Chondrocyte (in vitro differentiated cells): ENCODE measurements around the gene CPVL. TPM values are rescaled to one million over a fixed set of nuclear protein-coding genes. Genes with fewer than 3 reads are reported as not detected.

ENCODE experiments used
- DNase-seq: peaks from one replicate; pipeline ENCODE4 v3.0.0; 2021; ENCODE audit warnings: mixed read lengths, low spot score
- H3K27ac Mint-ChIP-seq: one replicate; pipeline ENCODE4 v1.8.0; 2021; ENCODE audit warnings: mild to moderate bottlenecking, moderate library complexity, mixed read lengths; ENCODE audit not compliant: unreplicated experiment
- H3K27me3 Mint-ChIP-seq: 2 replicates; pipeline ENCODE4 v1.8.0; 2021; ENCODE audit warnings: low read depth, mixed read lengths
- H3K36me3 Mint-ChIP-seq: 2 replicates; pipeline ENCODE4 v1.8.0; 2021; ENCODE audit warnings: low read depth, mixed read lengths
- H3K4me1 Mint-ChIP-seq: 2 replicates; pipeline ENCODE4 v1.8.0; 2021; ENCODE audit warnings: low read depth, mild to moderate bottlenecking, mixed read lengths
- H3K4me3 Mint-ChIP-seq: one replicate; pipeline ENCODE4 v1.8.0; 2021; ENCODE audit warnings: mild to moderate bottlenecking, moderate library complexity, mixed read lengths; ENCODE audit not compliant: unreplicated experiment
- H3K9me3 Mint-ChIP-seq: 2 replicates; pipeline ENCODE4 v1.8.0; 2021; ENCODE audit warnings: low read depth, mixed read lengths
- CTCF ChIP-seq: fragments of 200-600 bp; sonication (generic); IDR thresholded peaks from 2 replicates; pipeline ENCODE4 v1.5.0; 2021; ENCODE audit warnings: antibody characterized with exemption, mild to moderate bottlenecking, moderate library complexity
- total RNA-seq: library from RNA; stranded (reverse); gene quantifications from 3 replicates; pipeline ENCODE4 v1.2.1, GENCODE V29; 2021

CPVL gene
- total RNA-seq, 1 donor from 2014 or later: 4.9 TPM

GRCh38 chr7:29167721-29168120, 21.4 kb upstream of the CPVL start:
- no peak overlapping the region for H3K4me3 Mint-ChIP-seq
- H3K27me3 Mint-ChIP-seq: peaks cover 2% of the 10 kb centered on the region

GRCh38 chr7:29163854-29164253, 17.5 kb upstream of the CPVL start:
- peaks cover 2% of the 10 kb centered on the region for H3K27me3 Mint-ChIP-seq
- no peaks in the 10 kb centered on the region for H3K36me3 Mint-ChIP-seq
- no peaks in the 10 kb centered on the region for H3K4me1 Mint-ChIP-seq
- H3K9me3 Mint-ChIP-seq: peaks cover 6% of the 10 kb centered on the region
- H3K27ac Mint-ChIP-seq: no peak overlapping the region
- no peak for DNase-seq
- no peak for TF ChIP-seq CTCF
- H3K4me3 Mint-ChIP-seq: no peak overlapping the region

More at GRCh38 chr7:29167721-29168120, 21.4 kb upstream of the CPVL start:
- Mint-ChIP-seq H3K4me1 (no peaks in the 10 kb centered on the region), H3K36me3 (no peaks in the 10 kb centered on the region), H3K27ac (no peak overlapping the region), H3K9me3 (peaks cover 4% of the 10 kb centered on the region)
- no peak for DNase-seq
- no peak for TF ChIP-seq CTCF

GRCh38 chr7:29162577-29162976, 16.2 kb upstream of the CPVL start:
- Mint-ChIP-seq H3K9me3 (peaks cover 6% of the 10 kb centered on the region), H3K36me3 (no peaks in the 10 kb centered on the region), H3K4me3 (no peak overlapping the region), H3K27ac (no peak overlapping the region), H3K4me1 (no peaks in the 10 kb centered on the region), H3K27me3 (peaks cover 2% of the 10 kb centered on the region)
- no peak for DNase-seq
- no peak for TF ChIP-seq CTCF

- peaks cover 6% of the 10 kb centered on the region for H3K9me3 Mint-ChIP-seq
- no peaks in the 10 kb centered on the region for H3K36me3 Mint-ChIP-seq
Observed at GRCh38 chr7:29161231-29161630, 14.9 kb upstream of the CPVL start.

GRCh38 chr7:29160080-29160479, 13.7 kb upstream of the CPVL start:
- no peaks in the 10 kb centered on the region for H3K36me3 Mint-ChIP-seq
- peaks cover 2% of the 10 kb centered on the region for H3K27me3 Mint-ChIP-seq
- DNase-seq: no peak
- H3K4me3 Mint-ChIP-seq: no peak overlapping the region
- H3K27ac Mint-ChIP-seq: no peak overlapping the region
- peaks cover 3% of the 10 kb centered on the region for H3K9me3 Mint-ChIP-seq
- TF ChIP-seq CTCF: no peak
- no peaks in the 10 kb centered on the region for H3K4me1 Mint-ChIP-seq

More at GRCh38 chr7:29161231-29161630, 14.9 kb upstream of the CPVL start:
- Mint-ChIP-seq H3K27me3 (peaks cover 2% of the 10 kb centered on the region), H3K4me1 (no peaks in the 10 kb centered on the region), H3K4me3 (no peak overlapping the region), H3K27ac (no peak overlapping the region)
- DNase-seq: no peak
- TF ChIP-seq CTCF: no peak
